GM12801 (cell line): Measurements from ENCODE around the gene CACFD1.

Source experiments
- CTCF ChIP-seq: IDR thresholded peaks from one replicate; pipeline ENCODE4 v1.5.1; 2011; ENCODE audit warnings: control low read depth; ENCODE audit not compliant: insufficient read length; ENCODE audit errors: extremely low read depth

CACFD1 gene

DNA sequence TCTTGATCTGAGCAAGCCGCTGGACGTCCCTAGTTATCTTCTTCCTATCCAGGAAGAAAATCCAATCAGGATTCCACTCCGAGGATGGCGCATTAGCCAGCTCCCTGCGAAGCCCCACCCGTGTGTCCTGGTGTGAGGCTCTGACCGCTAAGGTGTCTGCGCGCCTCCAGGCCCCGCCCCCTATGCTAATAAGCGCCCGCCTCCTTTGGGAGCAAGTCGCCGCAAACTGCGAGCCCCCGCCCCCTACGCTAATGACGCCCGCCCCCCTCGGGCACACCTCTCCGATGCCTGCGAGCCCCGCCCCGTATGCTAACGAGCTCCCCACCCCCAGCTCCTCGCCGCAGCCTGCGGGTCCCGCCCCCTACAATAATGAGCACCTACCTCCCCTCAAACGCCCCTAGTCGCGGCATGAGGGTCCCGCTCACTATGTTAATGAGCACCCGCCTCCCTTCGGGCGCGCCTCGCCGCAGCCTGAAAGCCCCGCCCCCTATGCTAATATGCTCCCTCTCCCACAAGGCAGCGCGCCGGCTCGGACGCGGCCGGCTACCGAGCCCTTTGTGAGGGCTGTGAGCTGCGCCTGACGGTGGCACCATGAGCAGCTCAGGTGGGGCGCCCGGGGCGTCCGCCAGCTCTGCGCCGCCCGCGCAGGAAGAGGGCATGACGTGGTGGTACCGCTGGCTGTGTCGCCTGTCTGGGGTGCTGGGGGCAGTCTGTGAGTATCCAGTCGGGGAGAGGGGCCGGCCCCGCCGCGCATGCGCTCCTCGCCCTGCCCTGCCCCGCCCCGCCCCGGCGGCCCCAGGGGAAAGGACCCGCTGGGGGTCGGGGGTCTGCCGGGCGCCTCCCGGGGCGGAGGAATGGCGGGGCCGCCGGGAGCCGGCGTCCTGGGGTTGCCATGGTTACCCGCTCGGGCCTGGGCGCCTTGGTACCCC is at the start of gene CACFD1:
Gene CACFD1 (plus strand): TSS at position 503 of the 929 bp plus-strand sequence. CDS start 89 bp downstream, at position 592.
- no peak for TF ChIP-seq CTCF

DNA sequence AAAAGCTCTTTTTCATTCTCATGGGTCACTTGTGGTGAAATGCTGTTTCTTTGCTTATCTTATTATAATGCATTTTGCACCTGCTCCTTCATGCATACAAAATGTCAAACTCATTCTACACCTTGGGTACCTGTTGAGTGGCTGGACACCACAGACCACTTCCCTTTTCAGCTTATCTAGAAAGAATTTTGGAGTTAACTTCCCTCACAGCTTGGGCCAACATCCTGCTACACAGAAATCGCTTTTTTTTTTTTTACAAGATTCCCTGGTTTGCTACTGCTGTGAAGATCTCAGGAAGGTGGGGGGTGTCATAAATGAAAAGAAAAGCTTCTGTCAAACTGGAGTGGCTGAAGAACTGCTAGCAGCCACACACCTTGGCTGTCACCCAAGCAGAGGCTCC is 44.6 kb upstream of the CACFD1 start:
- TF ChIP-seq CTCF: no peak

DNA sequence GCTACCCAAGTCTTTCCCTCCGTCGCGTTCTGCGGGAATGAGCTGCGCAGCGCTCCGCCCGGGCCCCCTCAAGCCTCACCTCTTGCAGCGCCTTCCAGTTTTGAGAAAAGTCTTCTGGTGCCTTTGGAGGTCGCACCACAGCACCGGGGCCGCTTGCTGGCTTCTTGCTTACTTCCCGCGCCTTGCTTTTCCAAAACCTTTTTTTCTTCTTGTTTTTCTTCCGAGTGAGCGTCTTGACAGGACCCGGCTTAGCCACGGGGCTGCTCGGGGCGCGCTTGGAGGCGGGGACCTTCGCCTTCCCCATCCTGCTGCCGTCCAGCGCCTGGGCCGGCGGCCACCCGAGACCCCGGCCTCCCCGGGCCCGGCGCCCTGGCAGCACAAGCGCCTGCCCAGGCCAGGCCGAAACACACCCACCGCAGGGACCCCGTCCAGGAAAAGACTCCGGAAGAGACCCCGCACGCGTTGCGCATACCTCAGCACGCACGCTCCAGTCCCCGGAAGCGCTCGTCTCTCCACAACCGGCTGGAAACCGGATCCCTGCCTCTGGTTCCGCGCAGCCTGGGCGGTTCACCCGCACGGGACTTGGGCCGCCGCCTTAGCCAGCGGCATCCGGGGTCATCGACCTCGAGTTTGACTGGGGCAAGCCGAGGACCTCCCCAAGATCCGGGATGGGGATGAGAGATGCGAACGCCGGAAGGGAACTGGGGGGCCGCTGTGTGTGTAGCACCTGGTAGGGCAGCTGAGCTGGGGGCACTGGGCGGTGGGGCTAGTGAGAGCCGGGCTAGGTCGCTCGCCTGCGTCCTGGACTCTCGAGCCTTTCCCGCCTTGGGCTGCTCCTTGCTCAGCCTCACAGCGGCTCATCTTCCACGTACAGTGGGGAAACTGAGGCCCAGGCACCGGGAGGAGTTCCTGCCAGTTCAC is 42.0 kb upstream of the CACFD1 start, which contains the start of gene REXO4:
Gene REXO4 (minus strand): TSS at position 470 of the 921 bp plus-strand sequence. CDS start 166 bp downstream, at position 304.
- TF ChIP-seq CTCF: no peak

DNA sequence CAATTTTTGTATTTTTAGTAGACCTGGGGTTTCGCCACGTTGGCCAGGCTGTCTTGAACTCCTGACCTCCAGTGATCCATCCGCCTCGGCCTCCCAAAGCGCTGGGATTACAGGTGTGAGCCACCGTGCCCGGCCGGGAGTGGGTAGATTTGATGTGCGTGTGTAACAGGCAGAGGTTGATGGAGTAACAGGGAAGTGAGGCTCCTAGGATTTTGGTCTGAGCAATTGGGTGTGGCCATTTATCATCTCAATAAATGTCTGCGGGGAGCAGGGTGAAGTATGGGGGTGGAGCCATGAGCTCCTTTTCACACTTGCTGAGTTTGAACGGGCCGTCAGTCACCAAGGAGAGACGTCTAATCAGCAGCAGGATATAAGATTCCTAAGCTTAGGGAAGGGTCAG is 40.8 kb upstream of the CACFD1 start:
- no peak for TF ChIP-seq CTCF

GRCh38 chr9:133420392-133420827 is 39.4 kb upstream of the CACFD1 start:
- no peak for TF ChIP-seq CTCF

- no peak for TF ChIP-seq CTCF
These were observed 37.9 kb upstream of the CACFD1 start, which contains the start of gene ADAMTS13 for GRCh38 chr9:133421615-133422542. Gene ADAMTS13 (plus strand): TSS chr9:133422367. CDS start chr9:133422444, 77 bp downstream.
